ENCODE measurements around the gene ANO2. TPM values are rescaled to one million over a fixed set of nuclear protein-coding genes. Genes with fewer than 3 reads are reported as not detected.
A peak's percentile ranks its signal among the peaks of the same experiment; 100 is the strongest.

The ANO2 gene
- total RNA-seq, 1 donor from 2014 or later = not detected

DNA sequence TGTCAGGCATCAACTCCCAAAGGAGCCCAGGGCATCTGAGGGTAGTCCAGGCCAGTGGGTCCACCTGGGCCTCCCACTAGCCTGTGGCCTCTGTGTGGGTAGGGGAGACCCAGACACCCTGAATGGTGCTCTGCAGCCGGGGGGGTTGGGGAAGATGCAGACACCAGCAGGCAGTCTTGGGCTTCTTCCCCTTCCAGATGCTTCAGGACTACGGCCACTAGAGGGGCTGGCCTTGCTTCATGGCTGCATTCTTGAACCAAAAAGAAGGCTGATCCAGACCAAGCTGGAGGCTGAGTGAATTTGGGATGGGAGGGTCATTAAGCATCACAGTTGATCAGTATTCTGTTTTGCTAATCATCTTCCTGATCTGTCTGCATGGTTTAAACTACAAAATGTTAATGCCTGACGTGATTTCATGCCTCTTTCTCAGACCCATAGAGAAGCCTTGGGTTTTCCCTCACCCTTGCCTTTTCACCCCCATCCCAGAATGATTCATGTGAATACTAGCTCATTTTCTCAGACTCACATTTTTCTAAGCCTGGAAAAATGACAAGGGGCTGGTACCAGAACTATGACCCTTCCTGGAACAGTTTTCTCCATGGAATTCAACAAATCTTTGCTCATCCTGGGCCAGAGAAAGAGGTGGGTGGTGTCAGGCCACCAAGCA is 379.0 kb downstream of the ANO2 start:
- no peak for FAIRE-seq
- H3K27me3 ChIP-seq (ENCODE audit: control insufficient read depth, insufficient read depth, low read length) = no peaks in the 10 kb centered on the region
- no peak for TF ChIP-seq CTCF (IDR thresholded peaks at IDR 0.05; ENCODE audit: insufficient read depth, low read length, severe bottlenecking)
- H3K36me3 ChIP-seq (ENCODE audit: control insufficient read depth, insufficient read depth, low read length) = no peaks in the 10 kb centered on the region
- no peak for DNase-seq (ENCODE audit: low read depth)
- no peak overlapping the region for H3K4me3 ChIP-seq (ENCODE audit: low read depth, low read length)

DNA sequence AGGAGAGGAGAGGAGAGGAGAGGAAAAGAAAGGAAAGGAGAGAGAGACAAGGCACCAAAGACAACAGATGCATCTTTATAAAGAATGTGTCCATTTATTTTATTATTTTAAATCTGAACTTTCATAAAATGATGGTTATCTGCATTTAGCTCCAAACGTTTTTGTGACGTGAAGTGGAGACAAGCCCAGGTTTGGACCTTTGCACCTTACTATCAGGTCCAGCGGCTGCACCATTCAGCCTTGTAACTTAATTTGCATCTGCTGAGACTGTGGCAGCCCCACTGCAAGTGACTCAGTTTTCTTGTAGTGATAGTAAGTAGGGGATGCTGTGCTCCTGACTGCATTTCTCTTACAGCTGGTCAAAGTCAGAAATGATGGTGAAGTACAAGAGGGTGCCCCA is 382.5 kb downstream of the ANO2 start:
- no peak for TF ChIP-seq CTCF (IDR thresholded peaks at IDR 0.05; ENCODE audit: insufficient read depth, low read length, severe bottlenecking)
- no peaks in the 10 kb centered on the region for H3K36me3 ChIP-seq (ENCODE audit: control insufficient read depth, insufficient read depth, low read length)
- H3K27me3 ChIP-seq (ENCODE audit: control insufficient read depth, insufficient read depth, low read length) = no peaks in the 10 kb centered on the region
- DNase-seq (ENCODE audit: low read depth) (no peak), FAIRE-seq (no peak)
- no peak overlapping the region for H3K4me3 ChIP-seq (ENCODE audit: low read depth, low read length)

DNA sequence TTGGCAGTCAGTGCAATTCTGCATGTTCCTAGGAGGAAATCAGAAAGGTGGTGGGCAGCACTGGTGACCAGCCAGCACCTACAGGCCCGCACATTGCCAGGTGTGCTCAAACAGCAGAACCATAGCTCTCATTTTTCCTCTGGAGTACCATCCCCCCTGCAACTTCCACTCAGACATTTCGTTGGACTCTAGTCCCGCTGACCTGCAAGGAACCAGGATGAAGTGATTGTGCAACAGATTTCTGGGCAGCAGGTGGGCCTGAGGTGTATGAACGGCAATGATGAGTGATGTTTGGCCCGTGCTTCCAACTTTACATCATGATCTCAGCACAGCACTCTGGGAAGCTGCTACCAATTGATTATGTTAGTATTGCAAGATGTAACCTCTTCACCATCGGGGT is 383.2 kb downstream of the ANO2 start:
- no peak for DNase-seq (ENCODE audit: low read depth)
- Histone ChIP-seq H3K36me3 (ENCODE audit: control insufficient read depth, insufficient read depth, low read length) (no peaks in the 10 kb centered on the region), H3K4me3 (ENCODE audit: low read depth, low read length) (no peak overlapping the region), H3K27me3 (ENCODE audit: control insufficient read depth, insufficient read depth, low read length) (no peaks in the 10 kb centered on the region)
- FAIRE-seq = peak; percentile 88
- no peak for TF ChIP-seq CTCF (IDR thresholded peaks at IDR 0.05; ENCODE audit: insufficient read depth, low read length, severe bottlenecking)

DNA sequence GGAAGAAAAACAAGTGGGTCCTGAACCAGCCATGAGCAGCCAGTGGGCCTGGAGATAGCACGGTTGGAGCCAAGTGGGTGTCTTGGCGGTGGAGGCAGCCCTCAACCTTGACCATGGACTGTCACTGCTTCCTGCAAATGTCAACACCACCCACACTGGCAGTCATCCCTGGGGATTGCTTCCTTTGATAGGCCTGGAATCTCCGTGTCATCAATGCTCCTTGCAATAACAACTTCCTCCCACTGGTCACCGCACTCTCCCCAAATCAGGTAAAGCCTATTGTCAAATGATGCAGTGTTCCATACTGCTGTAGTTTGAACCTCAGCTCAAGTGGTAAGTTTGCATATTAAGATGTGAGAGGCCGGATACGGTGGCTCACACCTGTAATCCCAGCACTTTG is 384.0 kb downstream of the ANO2 start:
- H3K36me3 ChIP-seq (ENCODE audit: control insufficient read depth, insufficient read depth, low read length) = no peaks in the 10 kb centered on the region
- H3K4me3 ChIP-seq (ENCODE audit: low read depth, low read length) = no peak overlapping the region
- no peak for TF ChIP-seq CTCF (IDR thresholded peaks at IDR 0.05; ENCODE audit: insufficient read depth, low read length, severe bottlenecking)
- FAIRE-seq (no peak), DNase-seq (ENCODE audit: low read depth) (no peak)
- H3K27me3 ChIP-seq (ENCODE audit: control insufficient read depth, insufficient read depth, low read length) = no peaks in the 10 kb centered on the region

DNA sequence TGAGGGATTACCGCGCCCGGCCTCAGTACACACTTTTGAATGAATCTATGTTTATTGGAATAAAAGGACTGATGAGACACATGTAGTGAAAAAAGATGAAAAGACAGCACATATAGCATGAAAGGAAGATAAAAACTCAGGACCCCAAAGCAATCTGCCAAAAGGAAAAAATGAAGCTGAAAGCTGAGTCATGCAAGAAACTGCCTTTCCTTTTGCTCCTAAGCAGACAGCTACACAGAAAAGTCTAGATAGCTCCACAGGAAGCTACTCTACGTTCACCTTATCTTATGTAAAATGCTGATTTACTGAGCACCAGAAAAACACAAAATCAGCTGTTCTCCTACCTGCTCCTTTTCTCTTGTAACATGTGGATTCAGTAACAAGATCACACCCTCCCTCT is 384.8 kb downstream of the ANO2 start:
- no peak for TF ChIP-seq CTCF (IDR thresholded peaks at IDR 0.05; ENCODE audit: insufficient read depth, low read length, severe bottlenecking)
- Histone ChIP-seq H3K4me3 (ENCODE audit: low read depth, low read length) (no peak overlapping the region), H3K27me3 (ENCODE audit: control insufficient read depth, insufficient read depth, low read length) (no peaks in the 10 kb centered on the region), H3K36me3 (ENCODE audit: control insufficient read depth, insufficient read depth, low read length) (no peaks in the 10 kb centered on the region)
- FAIRE-seq = no peak
- DNase-seq (ENCODE audit: low read depth) = no peak

DNA sequence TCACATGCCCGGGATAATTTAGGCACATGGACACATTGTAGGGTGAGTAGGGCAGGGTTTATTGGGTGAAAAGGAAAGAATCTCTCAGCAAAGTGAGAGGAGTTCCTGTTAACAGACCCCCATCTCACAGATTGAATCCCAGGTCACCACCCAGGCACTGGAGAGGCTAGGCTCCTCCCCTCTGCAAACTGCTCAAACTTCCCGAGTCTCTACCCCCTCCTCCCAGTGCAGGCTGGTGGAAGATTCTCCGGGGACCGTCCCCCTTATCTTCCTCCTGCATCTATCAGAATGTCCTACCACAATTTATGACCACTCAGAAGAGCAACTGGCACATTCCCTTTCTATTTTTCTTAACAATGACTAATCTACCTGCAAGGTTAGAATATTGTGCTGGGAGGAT is 387.2 kb downstream of the ANO2 start:
- no peak for FAIRE-seq
- no peaks in the 10 kb centered on the region for H3K36me3 ChIP-seq (ENCODE audit: control insufficient read depth, insufficient read depth, low read length)
- TF ChIP-seq CTCF (IDR thresholded peaks at IDR 0.05; ENCODE audit: insufficient read depth, low read length, severe bottlenecking) = no peak
- no peak overlapping the region for H3K4me3 ChIP-seq (ENCODE audit: low read depth, low read length)
- DNase-seq (ENCODE audit: low read depth) = no peak
- no peaks in the 10 kb centered on the region for H3K27me3 ChIP-seq (ENCODE audit: control insufficient read depth, insufficient read depth, low read length)

Measured in bronchial epithelial cell (primary cell).